Peyer's patch (tissue), 4 donors: Measurements from ENCODE around the gene UGT2A1.

ENCODE experiments used
- POLR2A ChIP-seq, 2 donors: fragments of 450-650 bp; IDR thresholded peaks; one replicate each; pipeline ENCODE4 v1.5.1; 2017; ENCODE audit warnings: antibody characterized with exemption in 2 of 2, mild to moderate bottlenecking in 2 of 2, moderate library complexity in 2 of 2
- TF ChIP-seq, protein P1 (sequence below), 6 experiments: fragments of 450-650 bp in 4 of 6; fragments of 200-600 bp in 2 of 6; sonication (generic) in 1 of 6; IDR thresholded peaks; one replicate each; pipeline ENCODE4 v1.5.1; 2017 to 2019; ENCODE audit warnings: antibody characterized with exemption in 6 of 6, mild to moderate bottlenecking in 3 of 6, moderate library complexity in 1 of 6

DNA sequence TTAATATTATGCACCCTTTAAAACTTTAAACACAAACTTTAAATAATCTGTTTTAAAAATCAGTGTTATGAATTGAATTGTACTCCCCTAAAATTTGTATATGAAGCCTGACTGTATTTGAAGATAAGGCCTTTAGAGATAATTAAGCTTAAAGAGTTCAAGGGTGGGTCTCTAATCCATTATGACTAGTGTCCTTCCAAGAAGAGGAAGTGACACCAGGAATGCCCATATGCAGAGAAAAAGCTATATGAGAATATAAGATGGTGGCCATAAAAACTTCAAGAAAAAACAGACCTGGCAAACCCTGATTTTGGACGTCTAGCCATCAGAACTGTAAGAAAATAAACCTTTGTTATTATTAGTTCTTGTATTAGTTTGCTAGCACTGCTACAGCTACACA, 42.6 kb downstream of the UGT2A1 start:
- TF ChIP-seq, protein P1, sequence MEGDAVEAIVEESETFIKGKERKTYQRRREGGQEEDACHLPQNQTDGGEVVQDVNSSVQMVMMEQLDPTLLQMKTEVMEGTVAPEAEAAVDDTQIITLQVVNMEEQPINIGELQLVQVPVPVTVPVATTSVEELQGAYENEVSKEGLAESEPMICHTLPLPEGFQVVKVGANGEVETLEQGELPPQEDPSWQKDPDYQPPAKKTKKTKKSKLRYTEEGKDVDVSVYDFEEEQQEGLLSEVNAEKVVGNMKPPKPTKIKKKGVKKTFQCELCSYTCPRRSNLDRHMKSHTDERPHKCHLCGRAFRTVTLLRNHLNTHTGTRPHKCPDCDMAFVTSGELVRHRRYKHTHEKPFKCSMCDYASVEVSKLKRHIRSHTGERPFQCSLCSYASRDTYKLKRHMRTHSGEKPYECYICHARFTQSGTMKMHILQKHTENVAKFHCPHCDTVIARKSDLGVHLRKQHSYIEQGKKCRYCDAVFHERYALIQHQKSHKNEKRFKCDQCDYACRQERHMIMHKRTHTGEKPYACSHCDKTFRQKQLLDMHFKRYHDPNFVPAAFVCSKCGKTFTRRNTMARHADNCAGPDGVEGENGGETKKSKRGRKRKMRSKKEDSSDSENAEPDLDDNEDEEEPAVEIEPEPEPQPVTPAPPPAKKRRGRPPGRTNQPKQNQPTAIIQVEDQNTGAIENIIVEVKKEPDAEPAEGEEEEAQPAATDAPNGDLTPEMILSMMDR (IDR thresholded peaks at IDR 0.05): no peak
- no peak for TF ChIP-seq POLR2A (IDR thresholded peaks at IDR 0.05)
